Adrenal gland (tissue), 12 donors: Measurements from ENCODE around the gene TMEM184B. TPM values are rescaled to one million over a fixed set of nuclear protein-coding genes. Genes with fewer than 3 reads are reported as not detected.
A peak's percentile ranks its signal among the peaks of the same experiment; 100 is the strongest.

Experiments used
- DNase-seq, 7 donors: peaks; one replicate each; pipeline ENCODE4 v3.0.0-alpha.2; 2019 to 2020
- H3K27ac ChIP-seq, 5 donors: fragments of 200-600 bp; sonication (generic) in 4 of 5; 1 replicate in 3 of 5; 2 replicates in 2 of 5; pipeline versions ENCODE4 v1.5.1 to v1.8.0; 2016 to 2020; ENCODE audit warnings: mild to moderate bottlenecking in 1 of 5
- H3K27me3 ChIP-seq: fragments of 200-600 bp; 2 replicates; pipeline ENCODE4 v1.8.0; 2021
- H3K36me3 ChIP-seq, 2 donors: fragments of 200-600 bp; replicated peaks in 1 of 2; 1 replicate in 1 of 2; 2 replicates in 1 of 2; pipeline versions ENCODE4 v1.5.1 to v1.8.0; 2018 to 2022
- H3K4me1 ChIP-seq, 2 donors: fragments of 200-600 bp; replicated peaks in 1 of 2; 1 replicate in 1 of 2; 2 replicates in 1 of 2; pipeline versions ENCODE4 v1.5.1 to v1.8.0; 2018 to 2021
- H3K4me3 ChIP-seq, 4 donors: fragments of 200-600 bp; sonication (generic) in 3 of 4; one replicate each; pipeline ENCODE4 v1.5.1; 2016 to 2018
- H3K9me3 ChIP-seq, 3 donors: fragments of 200-600 bp; sonication (generic) in 1 of 3; replicated peaks in 1 of 3; 1 replicate in 2 of 3; 2 replicates in 1 of 3; pipeline versions ENCODE4 v1.5.1 to v1.8.0; 2016 to 2021
- POLR2A ChIP-seq, 2 donors: fragments of 450-650 bp; IDR thresholded peaks; one replicate each; pipeline ENCODE4 v1.6.1; 2017; ENCODE audit warnings: antibody characterized with exemption in 2 of 2, mild to moderate bottlenecking in 2 of 2, moderate library complexity in 1 of 2
- WGBS, 4 donors: extraction: QIAGEN DNeasy Blood & Tissue Kit in 2 of 4; methylation state at CpG; one replicate each; pipeline versions ENCODE4 v1.1.5 to v1.1.7; 2013 to 2017; 5-methylcytosine and 5-hydroxymethylcytosine counted together
- intact Hi-C, 2 donors: fragments of 100-400 bp; cut with DNase I; formaldehyde crosslinking; loops; one replicate each; pipeline versions ENCODE4 v1.14.1 to v1.15.0; 2022 to 2023
- polyA plus RNA-seq, 3 donors: library from polyadenylated mRNA; stranded (reverse); fragments of 200-250 nt in 2 of 3; fragments of 350-450 nt in 1 of 3; fragmentation: Illumina TruSeq in 1 of 3; extraction: RNeasy Lipid Tissue Mini Kit (QIAGEN cat#74804) in 1 of 3; gene quantifications; one replicate each; pipeline ENCODE4 v1.2.3, GENCODE V29; 2013 to 2014
- total RNA-seq, 9 donors: library from RNA; depleted of rRNA in 4 of 9; stranded (reverse); fragments of >200 nt in 4 of 9; fragments of 120-200 nt in 1 of 9; fragmentation: NEBNext Ultra II Directional in 1 of 9; extraction: Animal tissue kit (Norgen Biotek cat#: 25700) in 1 of 9; gene quantifications; one replicate each; pipeline versions ENCODE4 v1.1.0 to v1.2.4, GENCODE V29; 2013 to 2023
- TF ChIP-seq, protein P1 (sequence below), 6 experiments: fragments of 450-650 bp in 4 of 6; fragments of 200-600 bp in 2 of 6; sonication (generic) in 1 of 6; IDR thresholded peaks; 1 replicate in 5 of 6; 2 replicates in 1 of 6; pipeline versions ENCODE4 v1.5.1 to v1.8.0; 2016 to 2021; ENCODE audit warnings: antibody characterized with exemption in 6 of 6, mild to moderate bottlenecking in 2 of 6, moderate library complexity in 1 of 6
- donor health status: healthy with polysubstance abuse.
- donor health status: Bipolar disorder and iron deficiency.
- donor health status: DM: yes; HTN: yes; CAD: no.
- donor health status: DM: no; HTN: no; CAD: no.
- donor health status: DM: no; HTN: no; CAD: no.
- donor health status: DM: yes; HTN: yes; CAD: no.

The TMEM184B gene
- total and polyA plus RNA-seq, 12 donors, result 7.1 to 107 (median 43.8) TPM

DNA sequence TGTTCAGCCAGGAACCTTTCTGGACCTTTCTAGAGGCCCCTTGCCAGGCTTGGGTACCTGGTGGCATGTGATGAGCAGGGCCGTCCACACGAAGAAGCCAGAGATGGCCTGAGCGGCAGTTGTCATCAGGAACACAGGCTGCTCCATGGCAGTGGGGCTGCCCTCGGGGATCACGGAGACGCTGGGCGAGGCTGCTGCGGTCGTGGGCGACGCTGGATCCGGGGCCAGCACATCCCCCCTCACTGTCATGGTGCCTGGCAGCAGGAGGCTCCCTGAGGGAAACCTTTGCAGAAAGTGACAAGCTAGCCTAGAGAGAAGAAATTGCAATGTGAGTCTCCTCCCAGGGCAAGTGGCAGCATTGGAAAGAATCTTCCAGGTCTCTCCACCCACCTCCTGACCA is 25.1 kb downstream of the TMEM184B start:
- peak overlapping the region in 2 of 5 donors; percentile 53 to 72 for H3K27ac ChIP-seq
- no peaks in the 10 kb centered on the region for H3K27me3 ChIP-seq
- no peak overlapping the region for H3K4me3 ChIP-seq
- H3K4me1 ChIP-seq, result peaks cover 0 to 22% of the 10 kb centered on the region in 2 donors
- H3K9me3 ChIP-seq, result no peaks in the 10 kb centered on the region
- H3K36me3 ChIP-seq, result peaks cover 0 to 32% of the 10 kb centered on the region in 2 donors
- 93 to 97% (median 95%) methylated on average over 11 to 12 of the region's 12 CpGs; no CpG with 5 or more reads in 1 of the 4 donors for WGBS, 4 donors
- DNase-seq, result no peak
- TF ChIP-seq POLR2A (IDR thresholded peaks at IDR 0.05), result no peak
- TF ChIP-seq, protein P1, sequence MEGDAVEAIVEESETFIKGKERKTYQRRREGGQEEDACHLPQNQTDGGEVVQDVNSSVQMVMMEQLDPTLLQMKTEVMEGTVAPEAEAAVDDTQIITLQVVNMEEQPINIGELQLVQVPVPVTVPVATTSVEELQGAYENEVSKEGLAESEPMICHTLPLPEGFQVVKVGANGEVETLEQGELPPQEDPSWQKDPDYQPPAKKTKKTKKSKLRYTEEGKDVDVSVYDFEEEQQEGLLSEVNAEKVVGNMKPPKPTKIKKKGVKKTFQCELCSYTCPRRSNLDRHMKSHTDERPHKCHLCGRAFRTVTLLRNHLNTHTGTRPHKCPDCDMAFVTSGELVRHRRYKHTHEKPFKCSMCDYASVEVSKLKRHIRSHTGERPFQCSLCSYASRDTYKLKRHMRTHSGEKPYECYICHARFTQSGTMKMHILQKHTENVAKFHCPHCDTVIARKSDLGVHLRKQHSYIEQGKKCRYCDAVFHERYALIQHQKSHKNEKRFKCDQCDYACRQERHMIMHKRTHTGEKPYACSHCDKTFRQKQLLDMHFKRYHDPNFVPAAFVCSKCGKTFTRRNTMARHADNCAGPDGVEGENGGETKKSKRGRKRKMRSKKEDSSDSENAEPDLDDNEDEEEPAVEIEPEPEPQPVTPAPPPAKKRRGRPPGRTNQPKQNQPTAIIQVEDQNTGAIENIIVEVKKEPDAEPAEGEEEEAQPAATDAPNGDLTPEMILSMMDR (IDR thresholded peaks at IDR 0.05), result no peak
- intact Hi-C loops, result no loop called here

- Histone ChIP-seq H3K27ac (peak overlapping the region in 3 of 5 donors; percentile 31 to 72 (median 53)), H3K4me3 (no peak overlapping the region), H3K27me3 (no peaks in the 10 kb centered on the region), H3K9me3 (no peaks in the 10 kb centered on the region), H3K4me1 (peaks cover 0 to 22% of the 10 kb centered on the region in 2 donors), H3K36me3 (peaks cover 0 to 32% of the 10 kb centered on the region in 2 donors)
- DNase-seq, result no peak
- 63 to 79% (median 68%) methylated on average over 3 to 5 of the region's 5 CpGs for WGBS, 4 donors
- no peak for TF ChIP-seq POLR2A (IDR thresholded peaks at IDR 0.05)
- TF ChIP-seq, protein P1 (IDR thresholded peaks at IDR 0.05), result no peak
- intact Hi-C loops, result no loop called here
Measured at GRCh38 chr22:38246692-38247091, 26.1 kb downstream of the TMEM184B start.

GRCh38 chr22:38246046-38246658 is 26.7 kb downstream of the TMEM184B start:
- TF ChIP-seq, protein P1 (IDR thresholded peaks at IDR 0.05), result no peak
- TF ChIP-seq POLR2A (IDR thresholded peaks at IDR 0.05), result no peak
- Histone ChIP-seq H3K4me3 (no peak overlapping the region), H3K36me3 (peaks cover 0 to 32% of the 10 kb centered on the region in 2 donors), H3K27me3 (no peaks in the 10 kb centered on the region), H3K9me3 (no peaks in the 10 kb centered on the region), H3K27ac (peak overlapping the region in 2 of 5 donors; percentile 53 to 72), H3K4me1 (peaks cover 0 to 19% of the 10 kb centered on the region in 2 donors)
- 74 to 87% (median 82%) methylated on average over 7 to 19 of the region's 19 CpGs for WGBS, 4 donors
- intact Hi-C loops, result no loop called here
- no peak for DNase-seq

DNA sequence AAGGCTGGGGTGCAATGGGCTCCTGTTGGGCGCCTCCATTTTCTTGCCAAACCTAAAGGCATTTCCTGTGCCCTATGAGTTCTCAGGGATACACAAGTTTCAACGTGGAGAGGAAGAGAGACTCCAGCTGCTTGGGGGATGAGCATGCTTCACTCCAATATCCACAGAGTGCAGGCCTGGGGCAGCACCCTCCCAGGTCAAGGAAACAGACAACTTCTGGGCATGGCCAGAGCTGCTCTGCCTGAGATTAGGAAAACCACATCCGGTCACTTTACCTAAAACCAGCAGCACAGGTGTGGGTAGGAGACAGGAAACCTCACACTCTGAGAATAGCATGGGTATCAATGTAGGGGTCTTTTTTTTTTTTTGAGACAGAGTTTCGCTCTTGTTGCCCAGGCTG is 28.7 kb downstream of the TMEM184B start:
- Histone ChIP-seq H3K27ac (peak overlapping the region in 1 of 5 donors; percentile 62), H3K4me1 (peaks cover 9 to 39% of the 10 kb centered on the region in 2 donors), H3K9me3 (no peaks in the 10 kb centered on the region), H3K27me3 (no peaks in the 10 kb centered on the region), H3K36me3 (peaks cover 0 to 32% of the 10 kb centered on the region in 2 donors), H3K4me3 (no peak overlapping the region)
- DNase-seq, result no peak
- TF ChIP-seq POLR2A (IDR thresholded peaks at IDR 0.05), result no peak
- TF ChIP-seq, protein P1 (IDR thresholded peaks at IDR 0.05), result no peak
- 74 to 85% (median 77%) methylated on average over 4 of the region's 4 CpGs for WGBS, 4 donors
- intact Hi-C loops, result no loop called here
